Smooth muscle cell (in vitro differentiated cells): ENCODE measurements around the gene SPDEF. TPM values are rescaled to one million over a fixed set of nuclear protein-coding genes. Genes with fewer than 3 reads are reported as not detected.

ENCODE experiments used
- DNase-seq: peaks from one replicate; lab custom pipeline; 2025; ENCODE audit not compliant: unreplicated experiment; lab: John Stamatoyannopoulos, UW
- H2AFZ ChIP-seq: fragments of 200-600 bp; sonication (generic); 2 replicates; pipeline ENCODE4 v1.6.0; 2016; ENCODE audit warnings: antibody characterized with exemption, low read depth, mild to moderate bottlenecking
- H3F3A ChIP-seq: fragments of 200-600 bp; sonication (generic); 2 replicates; pipeline ENCODE4 v1.6.0; 2017; ENCODE audit warnings: antibody characterized with exemption, low read depth
- H3K27ac ChIP-seq: fragments of 200-600 bp; sonication (generic); 2 replicates; pipeline ENCODE4 v1.5.1; 2016; ENCODE audit warnings: low read depth, mild to moderate bottlenecking
- H3K27me3 ChIP-seq: fragments of 200-600 bp; sonication (generic); 2 replicates; pipeline ENCODE4 v1.6.1; 2016; ENCODE audit warnings: low read depth, mild to moderate bottlenecking
- H3K36me3 ChIP-seq: fragments of 200-600 bp; sonication (generic); 2 replicates; pipeline ENCODE4 v1.5.1; 2016; ENCODE audit warnings: low read depth
- H3K4me1 ChIP-seq: fragments of 200-600 bp; sonication (generic); 2 replicates; pipeline ENCODE4 v1.5.1; 2016; ENCODE audit warnings: low read depth
- H3K4me2 ChIP-seq: fragments of 200-600 bp; sonication (generic); 2 replicates; pipeline ENCODE4 v1.6.0; 2016; ENCODE audit warnings: mild to moderate bottlenecking
- H3K4me3 ChIP-seq: fragments of 200-600 bp; sonication (generic); 2 replicates; pipeline ENCODE4 v1.5.1; 2016; ENCODE audit warnings: mild to moderate bottlenecking
- H3K79me2 ChIP-seq: fragments of 200-600 bp; sonication (generic); 2 replicates; pipeline ENCODE4 v1.6.0; 2016; ENCODE audit warnings: low read depth, mild to moderate bottlenecking
- H3K9ac ChIP-seq: fragments of 200-600 bp; sonication (generic); 2 replicates; pipeline ENCODE4 v1.6.0; 2016; ENCODE audit warnings: low read depth
- H3K9me3 ChIP-seq: fragments of 200-600 bp; sonication (generic); replicated peaks from 2 replicates; pipeline ENCODE4 v1.5.1; 2016; ENCODE audit warnings: low read depth
- H4K20me1 ChIP-seq: fragments of 200-600 bp; sonication (generic); 2 replicates; pipeline ENCODE4 v1.6.0; 2016; ENCODE audit warnings: low read depth
- WGBS: methylation state at CpG from one replicate; pipeline ENCODE4 v1.1.7; 2016; ENCODE audit warnings: low lambda C conversion rate; 5-methylcytosine and 5-hydroxymethylcytosine counted together
- polyA plus RNA-seq: library from polyadenylated mRNA; unstranded; fragments of >200 nt; fragmentation: Nextera tagmentation; extraction: Ambion mirVana; gene quantifications from 2 replicates; pipeline ENCODE4 v1.2.1, GENCODE V29; 2016
- total RNA-seq: library from RNA; depleted of rRNA; stranded (reverse); fragments of >200 nt; gene quantifications from 2 replicates; pipeline ENCODE4 v1.2.3, GENCODE V29; 2014
- TF ChIP-seq, protein P1 (sequence below): fragments of 200-600 bp; sonication (generic); IDR thresholded peaks from 2 replicates; pipeline ENCODE4 v1.5.1; 2017; ENCODE audit warnings: borderline replicate concordance, mild to moderate bottlenecking, antibody characterized with exemption; ENCODE audit not compliant: insufficient read depth, poor library complexity, severe bottlenecking

SPDEF gene
- total and polyA plus RNA-seq, 2 experiments from 2014 or later: 0.16 TPM; not detected in 1

DNA sequence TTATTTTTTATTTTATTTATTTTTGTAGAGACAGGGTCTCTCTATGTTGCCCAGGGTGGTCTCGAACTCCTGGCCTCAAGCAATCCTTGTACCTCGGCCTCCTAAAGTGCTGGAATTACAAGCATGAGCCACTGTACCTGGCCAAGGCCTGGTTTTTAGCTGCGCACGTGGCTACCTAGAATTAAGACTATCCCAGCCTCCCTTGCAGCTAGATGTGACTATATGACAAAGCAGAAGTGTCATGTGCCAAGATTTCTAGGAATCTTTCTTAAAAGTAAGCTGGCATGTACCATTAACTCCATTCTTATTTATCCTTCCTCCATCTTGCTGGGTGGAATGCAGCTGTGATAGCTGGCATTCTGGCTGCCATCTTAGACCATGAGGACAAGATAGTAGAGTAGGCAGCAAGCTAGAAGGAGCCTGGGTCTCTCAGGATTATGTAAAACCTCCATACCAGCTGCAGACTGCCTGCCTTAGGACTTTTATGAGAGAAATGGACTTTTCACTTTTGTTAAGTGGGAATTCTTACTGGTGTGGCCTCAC is 2.1 kb upstream of the SPDEF start:
- TF ChIP-seq, protein P1, sequence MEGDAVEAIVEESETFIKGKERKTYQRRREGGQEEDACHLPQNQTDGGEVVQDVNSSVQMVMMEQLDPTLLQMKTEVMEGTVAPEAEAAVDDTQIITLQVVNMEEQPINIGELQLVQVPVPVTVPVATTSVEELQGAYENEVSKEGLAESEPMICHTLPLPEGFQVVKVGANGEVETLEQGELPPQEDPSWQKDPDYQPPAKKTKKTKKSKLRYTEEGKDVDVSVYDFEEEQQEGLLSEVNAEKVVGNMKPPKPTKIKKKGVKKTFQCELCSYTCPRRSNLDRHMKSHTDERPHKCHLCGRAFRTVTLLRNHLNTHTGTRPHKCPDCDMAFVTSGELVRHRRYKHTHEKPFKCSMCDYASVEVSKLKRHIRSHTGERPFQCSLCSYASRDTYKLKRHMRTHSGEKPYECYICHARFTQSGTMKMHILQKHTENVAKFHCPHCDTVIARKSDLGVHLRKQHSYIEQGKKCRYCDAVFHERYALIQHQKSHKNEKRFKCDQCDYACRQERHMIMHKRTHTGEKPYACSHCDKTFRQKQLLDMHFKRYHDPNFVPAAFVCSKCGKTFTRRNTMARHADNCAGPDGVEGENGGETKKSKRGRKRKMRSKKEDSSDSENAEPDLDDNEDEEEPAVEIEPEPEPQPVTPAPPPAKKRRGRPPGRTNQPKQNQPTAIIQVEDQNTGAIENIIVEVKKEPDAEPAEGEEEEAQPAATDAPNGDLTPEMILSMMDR: no peak
- no peak overlapping the region for H2AFZ ChIP-seq
- H3F3A ChIP-seq: no peaks in the 10 kb centered on the region
- no peak for DNase-seq
- no peak overlapping the region for H3K4me3 ChIP-seq
- no peaks in the 10 kb centered on the region for H4K20me1 ChIP-seq
- H3K4me2 ChIP-seq: no peak overlapping the region
- WGBS: 92% methylated on average over 4 of the region's 4 CpGs
- no peaks in the 10 kb centered on the region for H3K9me3 ChIP-seq
- H3K36me3 ChIP-seq: no peaks in the 10 kb centered on the region
- H3K9ac ChIP-seq: no peak overlapping the region
- H3K27me3 ChIP-seq: no peaks in the 10 kb centered on the region
- H3K4me1 ChIP-seq: no peaks in the 10 kb centered on the region
- no peaks in the 10 kb centered on the region for H3K79me2 ChIP-seq
- no peak overlapping the region for H3K27ac ChIP-seq

DNA sequence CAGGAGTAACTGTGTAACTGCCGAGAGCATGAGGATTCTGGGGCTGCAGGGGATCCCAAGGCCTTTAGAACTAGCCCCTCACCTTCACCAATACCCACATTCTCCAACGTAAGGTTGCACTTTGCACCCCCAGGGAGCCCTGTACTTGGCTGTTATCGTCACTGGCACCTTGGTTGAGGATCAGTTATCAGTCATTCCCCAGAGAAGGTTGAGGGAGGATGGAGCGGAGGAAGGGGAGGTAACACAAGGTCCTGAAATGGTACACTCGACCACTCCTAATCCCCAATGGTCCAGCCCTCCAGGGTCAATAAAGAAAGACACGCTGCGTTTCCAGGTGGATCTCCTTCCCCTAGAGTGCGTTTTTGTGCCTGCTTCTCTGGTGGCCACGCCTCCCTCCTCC is 1.1 kb upstream of the SPDEF start:
- H4K20me1 ChIP-seq: no peaks in the 10 kb centered on the region
- H3K4me3 ChIP-seq: no peak overlapping the region
- no peak overlapping the region for H3K27ac ChIP-seq
- no peaks in the 10 kb centered on the region for H3K4me1 ChIP-seq
- H3K4me2 ChIP-seq: no peak overlapping the region
- 95% methylated on average over 9 of the region's 9 CpGs for WGBS
- H3K79me2 ChIP-seq: no peaks in the 10 kb centered on the region
- H3K36me3 ChIP-seq: no peaks in the 10 kb centered on the region
- no peaks in the 10 kb centered on the region for H3F3A ChIP-seq
- no peak overlapping the region for H2AFZ ChIP-seq
- H3K27me3 ChIP-seq: no peaks in the 10 kb centered on the region
- no peak for DNase-seq
- no peak overlapping the region for H3K9ac ChIP-seq
- no peaks in the 10 kb centered on the region for H3K9me3 ChIP-seq
- TF ChIP-seq, protein P1: no peak

DNA sequence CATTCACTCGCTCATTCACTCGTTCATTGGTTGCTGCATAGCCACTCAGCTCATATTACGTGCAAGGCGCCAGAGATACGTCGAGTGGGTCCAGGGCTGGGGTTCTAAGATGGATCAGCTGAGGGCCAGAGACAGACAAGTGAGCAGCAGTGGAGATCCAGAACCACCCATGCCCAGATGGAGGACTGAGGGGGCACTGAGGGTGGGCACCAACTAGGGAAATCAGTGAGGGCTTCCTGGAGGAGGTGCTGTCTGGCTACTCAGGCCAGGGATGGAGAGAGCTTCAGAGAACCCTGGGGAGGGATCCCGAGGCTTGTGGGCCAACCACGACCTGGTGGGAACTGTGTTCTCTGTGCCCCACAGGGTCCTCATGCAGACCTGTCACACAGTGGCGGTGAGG is 364 bp upstream of the SPDEF start:
- WGBS: 95% methylated on average over 8 of the region's 9 CpGs
- H3K27me3 ChIP-seq: no peaks in the 10 kb centered on the region
- no peak overlapping the region for H3K9ac ChIP-seq
- no peaks in the 10 kb centered on the region for H3K36me3 ChIP-seq
- DNase-seq: no peak
- no peak overlapping the region for H3K4me2 ChIP-seq
- H3K9me3 ChIP-seq: no peaks in the 10 kb centered on the region
- H3K4me1 ChIP-seq: no peaks in the 10 kb centered on the region
- no peak overlapping the region for H2AFZ ChIP-seq
- H3F3A ChIP-seq: no peaks in the 10 kb centered on the region
- no peak overlapping the region for H3K27ac ChIP-seq
- TF ChIP-seq, protein P1: no peak
- no peak overlapping the region for H3K4me3 ChIP-seq
- H4K20me1 ChIP-seq: no peaks in the 10 kb centered on the region
- H3K79me2 ChIP-seq: no peaks in the 10 kb centered on the region

DNA sequence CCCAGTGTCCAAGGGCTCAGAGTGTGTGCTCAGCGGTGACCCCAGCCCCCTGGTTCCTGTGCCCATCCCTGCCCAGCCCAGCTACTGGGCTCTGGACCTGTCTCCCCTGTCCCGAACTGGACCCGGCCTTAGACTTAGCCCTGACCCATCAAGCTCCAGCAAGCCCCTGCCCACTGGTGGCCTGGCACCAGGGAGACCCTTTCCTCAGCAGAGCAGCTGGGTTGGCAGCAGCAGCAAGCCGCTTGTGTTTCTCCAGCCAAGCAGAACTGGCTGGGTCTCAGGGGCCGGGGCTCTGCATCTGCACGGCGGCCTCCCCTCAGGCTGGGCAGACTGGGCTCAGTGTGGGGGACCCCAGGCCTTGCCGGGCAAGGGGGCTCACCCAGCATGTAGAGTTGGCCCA is 801 bp downstream of the SPDEF start:
- no peak for DNase-seq
- TF ChIP-seq, protein P1: no peak
- 86% methylated on average over 8 of the region's 8 CpGs for WGBS
- Histone ChIP-seq H3K27ac (no peak overlapping the region), H3K36me3 (no peaks in the 10 kb centered on the region), H3K4me2 (no peak overlapping the region), H3K9me3 (no peaks in the 10 kb centered on the region), H3K27me3 (no peaks in the 10 kb centered on the region), H3K4me3 (no peak overlapping the region), H3F3A (no peaks in the 10 kb centered on the region), H3K9ac (no peak overlapping the region), H4K20me1 (no peaks in the 10 kb centered on the region), H3K4me1 (no peaks in the 10 kb centered on the region), H3K79me2 (no peaks in the 10 kb centered on the region), H2AFZ (no peak overlapping the region)
